ENCODE measurements around the gene CDC16. TPM values are rescaled to one million over a fixed set of nuclear protein-coding genes. Genes with fewer than 3 reads are reported as not detected.
"Not testable (repeated sequence)": the region's sequence is repeated elsewhere in the genome, so short reads cannot be mapped to it uniquely, and the experiment has no call there.

Gene CDC16
- total RNA-seq, 1 experiment from 2014 or later: 57.6 TPM

GRCh38 chr13:114263578-114263977, 28.9 kb downstream of the CDC16 start:
- DNase-seq (ENCODE audit: low read depth): no peak

GRCh38 chr13:114264313-114264712, 29.6 kb downstream of the CDC16 start:
- DNase-seq (ENCODE audit: low read depth): not testable (repeated sequence)

- no peak for DNase-seq (ENCODE audit: low read depth)
Measured at GRCh38 chr13:114264886-114265611, 30.4 kb downstream of the CDC16 start.

- DNase-seq (ENCODE audit: low read depth): no peak
Measured at GRCh38 chr13:114266241-114266640, 31.5 kb downstream of the CDC16 start.

GRCh38 chr13:114268344-114269280, 33.9 kb downstream of the CDC16 start:
- no peak for DNase-seq (ENCODE audit: low read depth)

GRCh38 chr13:114269281-114269770, 34.6 kb downstream of the CDC16 start:
- no peak for DNase-seq (ENCODE audit: low read depth)

- no peak for DNase-seq (ENCODE audit: low read depth)
Measured at GRCh38 chr13:114272977-114273376, 38.3 kb downstream of the CDC16 start.

GRCh38 chr13:114275304-114275703, 40.6 kb downstream of the CDC16 start:
- DNase-seq (ENCODE audit: low read depth): no peak

- no peak for DNase-seq (ENCODE audit: low read depth)
Measured at GRCh38 chr13:114279146-114279545, 44.4 kb downstream of the CDC16 start.

GRCh38 chr13:114279758-114280355, 45.2 kb downstream of the CDC16 start:
- DNase-seq (ENCODE audit: low read depth): no peak

- peak; percentile 84 for DNase-seq (ENCODE audit: low read depth)
Measured at GRCh38 chr13:114281351-114282040, 46.8 kb downstream of the CDC16 start, which contains the start of gene UPF3A. UPF3A (plus strand) TSS chr13:114281601; CDS start chr13:114281640, 39 bp downstream.

GRCh38 chr13:114282041-114282670, 47.5 kb downstream of the CDC16 start:
- DNase-seq (ENCODE audit: low read depth): peak; percentile 79

GRCh38 chr13:114283576-114283975, 48.9 kb downstream of the CDC16 start:
- DNase-seq (ENCODE audit: low read depth): no peak

- DNase-seq (ENCODE audit: low read depth): no peak
Measured at GRCh38 chr13:114284680-114285079, 50.0 kb downstream of the CDC16 start.

GRCh38 chr13:114285166-114285808, 50.6 kb downstream of the CDC16 start:
- DNase-seq (ENCODE audit: low read depth): peak; percentile 37

- no peak for DNase-seq (ENCODE audit: low read depth)
Measured at GRCh38 chr13:114286808-114287207, 52.1 kb downstream of the CDC16 start.

GRCh38 chr13:114288157-114288591, 53.5 kb downstream of the CDC16 start:
- DNase-seq (ENCODE audit: low read depth): no peak

- DNase-seq (ENCODE audit: low read depth): no peak
Measured at GRCh38 chr13:114296448-114296847, 61.8 kb downstream of the CDC16 start.

GRCh38 chr13:114296902-114297301, 62.2 kb downstream of the CDC16 start:
- no peak for DNase-seq (ENCODE audit: low read depth)

GRCh38 chr13:114298866-114299265, 64.2 kb downstream of the CDC16 start:
- DNase-seq (ENCODE audit: low read depth): no peak
